Neural cell (in vitro differentiated cells): ENCODE measurements around the gene TEKT3.

Experiments used
- EP300 ChIP-seq: fragments of 450-650 bp; conservative IDR thresholded peaks from 2 replicates; pipeline ENCODE4 v1.6.1; 2014; ENCODE audit warnings: antibody characterized with exemption, mild to moderate bottlenecking, moderate library complexity; ENCODE audit not compliant: poor library complexity, severe bottlenecking
- EZH2 ChIP-seq: fragments of 200-600, 300-800 bp; shearing (Covaris generic), sonication (generic); IDR thresholded peaks from 2 replicates; pipeline ENCODE4 v1.6.1; 2014; ENCODE audit warnings: antibody characterized with exemption, low read length, borderline replicate concordance, mild to moderate bottlenecking; ENCODE audit not compliant: insufficient read depth, poor library complexity, severe bottlenecking
- MXI1 ChIP-seq: fragments of 450-650 bp; conservative IDR thresholded peaks from 2 replicates; pipeline ENCODE4 v1.6.1; 2014; ENCODE audit warnings: antibody characterized with exemption, mild to moderate bottlenecking; ENCODE audit not compliant: poor library complexity, severe bottlenecking
- POLR2AphosphoS5 ChIP-seq: IDR thresholded peaks from 2 replicates; pipeline ENCODE4 v1.6.1; 2012
- RAD21 ChIP-seq: fragments of 450-650 bp; conservative IDR thresholded peaks from 2 replicates; pipeline ENCODE4 v1.6.1; 2014; ENCODE audit warnings: antibody characterized with exemption, mild to moderate bottlenecking, moderate library complexity
- SMC3 ChIP-seq: fragments of 450-650 bp; conservative IDR thresholded peaks from 2 replicates; pipeline ENCODE4 v1.6.1; 2014; ENCODE audit warnings: antibody characterized with exemption, mild to moderate bottlenecking, moderate library complexity; ENCODE audit not compliant: poor library complexity
- TAF1 ChIP-seq: IDR thresholded peaks from 2 replicates; pipeline ENCODE4 v1.6.1; 2012; ENCODE audit warnings: low read depth
- TF ChIP-seq, protein P1 (sequence below): fragments of 450-650 bp; IDR thresholded peaks from 2 replicates; pipeline ENCODE4 v1.5.1; 2014; ENCODE audit warnings: antibody characterized with exemption, mild to moderate bottlenecking, moderate library complexity; ENCODE audit not compliant: poor library complexity, severe bottlenecking
- TF ChIP-seq, protein P2 (sequence below): IDR thresholded peaks from 2 replicates; pipeline ENCODE4 v1.6.1; 2012; ENCODE audit warnings: borderline replicate concordance

DNA sequence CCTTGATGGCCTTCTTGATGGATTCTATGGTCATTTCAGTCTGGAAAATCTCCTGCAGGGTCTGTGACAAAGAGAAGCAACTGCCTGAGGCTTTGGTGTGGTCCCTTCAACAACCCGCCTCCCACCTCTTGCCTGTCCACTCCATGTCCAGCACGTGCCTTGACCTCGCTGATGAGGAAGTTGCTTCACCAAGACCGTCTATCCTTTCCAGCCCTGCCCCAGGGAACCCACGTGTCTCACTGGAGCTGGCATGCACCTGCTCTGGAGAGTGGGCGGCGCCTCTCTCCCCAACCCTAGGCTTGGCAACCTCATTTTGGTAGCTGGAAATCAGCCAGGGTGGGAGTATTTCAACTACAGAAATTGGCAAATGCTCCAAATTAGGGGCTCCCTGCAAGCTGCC lies 32.6 kb downstream of the TEKT3 start:
- TF ChIP-seq EZH2 (no peak), TAF1 (no peak), EP300 (no peak), MXI1 (no peak), SMC3 (no peak), POLR2AphosphoS5 (no peak), RAD21 (no peak)
- TF ChIP-seq, protein P1, sequence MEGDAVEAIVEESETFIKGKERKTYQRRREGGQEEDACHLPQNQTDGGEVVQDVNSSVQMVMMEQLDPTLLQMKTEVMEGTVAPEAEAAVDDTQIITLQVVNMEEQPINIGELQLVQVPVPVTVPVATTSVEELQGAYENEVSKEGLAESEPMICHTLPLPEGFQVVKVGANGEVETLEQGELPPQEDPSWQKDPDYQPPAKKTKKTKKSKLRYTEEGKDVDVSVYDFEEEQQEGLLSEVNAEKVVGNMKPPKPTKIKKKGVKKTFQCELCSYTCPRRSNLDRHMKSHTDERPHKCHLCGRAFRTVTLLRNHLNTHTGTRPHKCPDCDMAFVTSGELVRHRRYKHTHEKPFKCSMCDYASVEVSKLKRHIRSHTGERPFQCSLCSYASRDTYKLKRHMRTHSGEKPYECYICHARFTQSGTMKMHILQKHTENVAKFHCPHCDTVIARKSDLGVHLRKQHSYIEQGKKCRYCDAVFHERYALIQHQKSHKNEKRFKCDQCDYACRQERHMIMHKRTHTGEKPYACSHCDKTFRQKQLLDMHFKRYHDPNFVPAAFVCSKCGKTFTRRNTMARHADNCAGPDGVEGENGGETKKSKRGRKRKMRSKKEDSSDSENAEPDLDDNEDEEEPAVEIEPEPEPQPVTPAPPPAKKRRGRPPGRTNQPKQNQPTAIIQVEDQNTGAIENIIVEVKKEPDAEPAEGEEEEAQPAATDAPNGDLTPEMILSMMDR: no peak
- TF ChIP-seq, protein P2, sequence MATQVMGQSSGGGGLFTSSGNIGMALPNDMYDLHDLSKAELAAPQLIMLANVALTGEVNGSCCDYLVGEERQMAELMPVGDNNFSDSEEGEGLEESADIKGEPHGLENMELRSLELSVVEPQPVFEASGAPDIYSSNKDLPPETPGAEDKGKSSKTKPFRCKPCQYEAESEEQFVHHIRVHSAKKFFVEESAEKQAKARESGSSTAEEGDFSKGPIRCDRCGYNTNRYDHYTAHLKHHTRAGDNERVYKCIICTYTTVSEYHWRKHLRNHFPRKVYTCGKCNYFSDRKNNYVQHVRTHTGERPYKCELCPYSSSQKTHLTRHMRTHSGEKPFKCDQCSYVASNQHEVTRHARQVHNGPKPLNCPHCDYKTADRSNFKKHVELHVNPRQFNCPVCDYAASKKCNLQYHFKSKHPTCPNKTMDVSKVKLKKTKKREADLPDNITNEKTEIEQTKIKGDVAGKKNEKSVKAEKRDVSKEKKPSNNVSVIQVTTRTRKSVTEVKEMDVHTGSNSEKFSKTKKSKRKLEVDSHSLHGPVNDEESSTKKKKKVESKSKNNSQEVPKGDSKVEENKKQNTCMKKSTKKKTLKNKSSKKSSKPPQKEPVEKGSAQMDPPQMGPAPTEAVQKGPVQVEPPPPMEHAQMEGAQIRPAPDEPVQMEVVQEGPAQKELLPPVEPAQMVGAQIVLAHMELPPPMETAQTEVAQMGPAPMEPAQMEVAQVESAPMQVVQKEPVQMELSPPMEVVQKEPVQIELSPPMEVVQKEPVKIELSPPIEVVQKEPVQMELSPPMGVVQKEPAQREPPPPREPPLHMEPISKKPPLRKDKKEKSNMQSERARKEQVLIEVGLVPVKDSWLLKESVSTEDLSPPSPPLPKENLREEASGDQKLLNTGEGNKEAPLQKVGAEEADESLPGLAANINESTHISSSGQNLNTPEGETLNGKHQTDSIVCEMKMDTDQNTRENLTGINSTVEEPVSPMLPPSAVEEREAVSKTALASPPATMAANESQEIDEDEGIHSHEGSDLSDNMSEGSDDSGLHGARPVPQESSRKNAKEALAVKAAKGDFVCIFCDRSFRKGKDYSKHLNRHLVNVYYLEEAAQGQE: no peak
